Naive thymus-derived CD8-positive, alpha-beta T cell (primary cell): ENCODE measurements around the gene ARF5. TPM values are rescaled to one million over a fixed set of nuclear protein-coding genes. Genes with fewer than 3 reads are reported as not detected.

ENCODE experiments used
- ATAC-seq, 2 donors: fragments of 150-1000 bp; cut with Tn5 transposase in 1 of 2; sonication (Bioruptor Pico), chemical (Tn5 transposase) in 1 of 2; 1 replicate in 1 of 2; 2 replicates in 1 of 2; pipeline ENCODE4 v1.10.0; 2021; ENCODE audit warnings: mild to moderate bottlenecking in 2 of 2, moderate library complexity in 2 of 2
- POLR2A ChIA-PET: fragments of 350-600 bp; sonication (Branson Sonifier 250); formaldehyde crosslinking; loops from one replicate; lab custom pipeline; 2021; ENCODE audit warnings: antibody characterized with exemption; lab: Charles Lee
- DNase-seq, 10 donors: peaks; one replicate each; pipeline versions ENCODE4 v3.0.0 to v3.0.0-alpha.2; 2020 to 2022
- H3K27ac Mint-ChIP-seq, 10 donors: one replicate each; pipeline ENCODE4 v1.8.0; 2020 to 2022; ENCODE audit warnings: mild to moderate bottlenecking in 10 of 10, mixed read lengths in 10 of 10, moderate library complexity in 4 of 10, inconsistent platforms in 1 of 10
- H3K27me3 Mint-ChIP-seq, 5 donors: one replicate each; pipeline ENCODE4 v1.8.0; 2021 to 2022; ENCODE audit warnings: mixed read lengths in 5 of 5
- H3K36me3 Mint-ChIP-seq, 3 donors: one replicate each; pipeline ENCODE4 v1.8.0; 2020 to 2022; ENCODE audit warnings: mixed read lengths in 3 of 3, mild to moderate bottlenecking in 2 of 3, inconsistent platforms in 1 of 3
- H3K4me1 Mint-ChIP-seq, 4 donors: one replicate each; pipeline ENCODE4 v1.8.0; 2021 to 2022; ENCODE audit warnings: mixed read lengths in 4 of 4
- H3K4me3 Mint-ChIP-seq, 10 donors: one replicate each; pipeline ENCODE4 v1.8.0; 2020 to 2022; ENCODE audit warnings: mild to moderate bottlenecking in 10 of 10, mixed read lengths in 10 of 10, moderate library complexity in 6 of 10, inconsistent platforms in 1 of 10
- H3K9me3 Mint-ChIP-seq, 9 donors: one replicate each; pipeline ENCODE4 v1.8.0; 2020 to 2022; ENCODE audit warnings: mixed read lengths in 9 of 9, mild to moderate bottlenecking in 3 of 9, inconsistent platforms in 1 of 9, moderate library complexity in 1 of 9
- polyA plus RNA-seq, 3 donors: library from polyadenylated mRNA; unstranded; fragments of 300-500 nt; fragmentation: Illumina TruSeq; gene quantifications; one replicate each; pipeline ENCODE4 v1.2.3, GENCODE V29; 2021
- total RNA-seq, 8 experiments: library from RNA in 2 of 8; stranded (reverse) in 2 of 8; gene quantifications; one replicate each; pipeline ENCODE4 v1.2.3 and lab custom pipeline; 2021 to 2026

The ARF5 gene
- total and polyA plus RNA-seq, 5 experiments from 2014 or later = 77.0 to 156 (median 146) TPM

GRCh38 chr7:127578036-127578684 lies 10.1 kb upstream of the ARF5 start:
- peaks cover 0 to 52% (median 33%) of the 10 kb centered on the region in 3 donors for H3K36me3 Mint-ChIP-seq
- POLR2A ChIA-PET = no interaction called here

GRCh38 chr7:127578711-127579275 lies 9.4 kb upstream of the ARF5 start:
- H3K4me1 Mint-ChIP-seq = peaks cover 29 to 46% (median 44%) of the 10 kb centered on the region in 4 donors
- no peaks in the 10 kb centered on the region for H3K27me3 Mint-ChIP-seq
- no peak overlapping the region for H3K27ac Mint-ChIP-seq
- no peaks in the 10 kb centered on the region for H3K9me3 Mint-ChIP-seq
- ATAC-seq = no peak
- H3K4me3 Mint-ChIP-seq = no peak overlapping the region
- DNase-seq = no peak
- H3K36me3 Mint-ChIP-seq = peaks cover 0 to 57% (median 38%) of the 10 kb centered on the region in 3 donors
- POLR2A ChIA-PET = no interaction called here

More at GRCh38 chr7:127578036-127578684, 10.1 kb upstream of the ARF5 start:
- no peaks in the 10 kb centered on the region for H3K9me3 Mint-ChIP-seq
- ATAC-seq (no peak), DNase-seq (no peak)
- H3K27ac Mint-ChIP-seq = peak overlapping the region in 1 of 10 donors; percentile 4
- peaks cover 24 to 40% (median 37%) of the 10 kb centered on the region in 4 donors for H3K4me1 Mint-ChIP-seq
- H3K27me3 Mint-ChIP-seq = no peaks in the 10 kb centered on the region
- H3K4me3 Mint-ChIP-seq = no peak overlapping the region

- Mint-ChIP-seq H3K27me3 (no peaks in the 10 kb centered on the region), H3K27ac (peak overlapping the region in 2 of 10 donors; percentile 21), H3K4me1 (peaks cover 32 to 62% (median 58%) of the 10 kb centered on the region in 4 donors), H3K9me3 (no peaks in the 10 kb centered on the region), H3K4me3 (peak overlapping the region in 1 of 10 donors; percentile 29), H3K36me3 (peaks cover 0 to 57% (median 38%) of the 10 kb centered on the region in 3 donors)
- ATAC-seq (no peak), DNase-seq (no peak)
- POLR2A ChIA-PET = no interaction called here
Measured at GRCh38 chr7:127580612-127581011, 7.6 kb upstream of the ARF5 start.

GRCh38 chr7:127581716-127582115 lies 6.5 kb upstream of the ARF5 start:
- Mint-ChIP-seq H3K9me3 (no peaks in the 10 kb centered on the region), H3K27ac (peak overlapping the region in 1 of 10 donors; percentile 63), H3K4me1 (peaks cover 32 to 73% (median 68%) of the 10 kb centered on the region in 4 donors), H3K4me3 (peak overlapping the region in 6 of 10 donors; percentile 12 to 92 (median 37)), H3K36me3 (peaks cover 0 to 55% (median 36%) of the 10 kb centered on the region in 3 donors), H3K27me3 (no peaks in the 10 kb centered on the region)
- POLR2A ChIA-PET = no interaction called here
- no peak for ATAC-seq
- no peak for DNase-seq

- ATAC-seq = no peak
- Mint-ChIP-seq H3K4me1 (peaks cover 32 to 77% (median 73%) of the 10 kb centered on the region in 4 donors), H3K4me3 (peak overlapping the region in 5 of 10 donors; percentile 14 to 92 (median 38))
Measured at GRCh38 chr7:127582361-127582760, 5.8 kb upstream of the ARF5 start.

GRCh38 chr7:127584648-127585043 lies 3.6 kb upstream of the ARF5 start:
- POLR2A ChIA-PET = interaction anchor here (1.8 to 2.2 kb wide), 2 partner anchors 67 to 192 kb away, joined by 9 to 10 read pairs; partner anchors contain the start of gene ZNF800
- H3K27ac Mint-ChIP-seq = peak overlapping the region; percentile 81 to 97 (median 96)
- no peaks in the 10 kb centered on the region for H3K9me3 Mint-ChIP-seq
- H3K4me3 Mint-ChIP-seq = peak overlapping the region; percentile 91 to 95 (median 92)
- ATAC-seq (no peak), DNase-seq (no peak)
- no peaks in the 10 kb centered on the region for H3K27me3 Mint-ChIP-seq
- H3K36me3 Mint-ChIP-seq = peaks cover 0 to 37% (median 25%) of the 10 kb centered on the region in 3 donors
- H3K4me1 Mint-ChIP-seq = peaks cover 36 to 82% (median 81%) of the 10 kb centered on the region in 4 donors

More at GRCh38 chr7:127582361-127582760, 5.8 kb upstream of the ARF5 start:
- POLR2A ChIA-PET = no interaction called here
- Mint-ChIP-seq H3K36me3 (peaks cover 0 to 55% (median 32%) of the 10 kb centered on the region in 3 donors), H3K9me3 (no peaks in the 10 kb centered on the region), H3K27me3 (no peaks in the 10 kb centered on the region), H3K27ac (no peak overlapping the region)
- no peak for DNase-seq

GRCh38 chr7:127585044-127585953 lies 2.9 kb upstream of the ARF5 start, which contains the start of gene GCC1:
GCC1 (minus strand) TSS chr7:127585596; CDS start chr7:127585182, 414 bp downstream.
- peak; percentile 72 to 80 for ATAC-seq

GRCh38 chr7:127586346-127586745 lies 1.9 kb upstream of the ARF5 start:
- H3K4me3 Mint-ChIP-seq = peak overlapping the region in 9 of 10 donors; percentile 72 to 95 (median 92)
- POLR2A ChIA-PET = interaction anchor here (0.8 to 2.2 kb wide), 3 partner anchors 65 to 334 kb away, joined by 3 to 10 read pairs (median 9); partner anchors contain the start of genes GRM8 and ZNF800
- ATAC-seq (no peak), DNase-seq (no peak)
- peaks cover 33 to 76% (median 73%) of the 10 kb centered on the region in 4 donors for H3K4me1 Mint-ChIP-seq
- H3K27me3 Mint-ChIP-seq = no peaks in the 10 kb centered on the region
- peak overlapping the region in 9 of 10 donors; percentile 38 to 97 (median 85) for H3K27ac Mint-ChIP-seq
- H3K36me3 Mint-ChIP-seq = peaks cover 0 to 38% (median 19%) of the 10 kb centered on the region in 3 donors
- no peaks in the 10 kb centered on the region for H3K9me3 Mint-ChIP-seq

More at GRCh38 chr7:127585044-127585953, 2.9 kb upstream of the ARF5 start, which contains the start of gene GCC1:
- Mint-ChIP-seq H3K27me3 (no peaks in the 10 kb centered on the region), H3K4me1 (peaks cover 40 to 83% (median 80%) of the 10 kb centered on the region in 4 donors), H3K9me3 (no peaks in the 10 kb centered on the region), H3K36me3 (peaks cover 0 to 36% (median 23%) of the 10 kb centered on the region in 3 donors), H3K27ac (peak within 1 kb of the TSS; percentile 85 to 97 (median 96)), H3K4me3 (peak within 1 kb of the TSS; percentile 91 to 95 (median 92))
- POLR2A ChIA-PET = interaction anchor here (0.5 to 2.2 kb wide), 5 partner anchors 66 to 759 kb away, joined by 3 to 10 read pairs (median 4); partner anchors contain the start of genes GRM8 and ZNF800
- DNase-seq = peak; percentile 87 to 97 (median 94)

- H3K36me3 Mint-ChIP-seq = peaks cover 0 to 36% (median 11%) of the 10 kb centered on the region in 3 donors
Measured at GRCh38 chr7:127587663-127588018, 570 bp upstream of the ARF5 start.

GRCh38 chr7:127588697-127589482 lies 679 bp downstream of the ARF5 start:
- no peaks in the 10 kb centered on the region for H3K9me3 Mint-ChIP-seq

More at GRCh38 chr7:127587663-127588018, 570 bp upstream of the ARF5 start:
- peak overlapping the region in 8 of 10 donors; percentile 34 to 97 (median 72) for H3K27ac Mint-ChIP-seq
- POLR2A ChIA-PET = interaction anchor here (0.9 to 1.7 kb wide), 2 partner anchors 64 to 195 kb away, joined by 3 to 6 read pairs; partner anchors contain the start of genes SND1 and ZNF800
- no peak for DNase-seq
- H3K4me3 Mint-ChIP-seq = peak overlapping the region; percentile 70 to 95 (median 92)
- H3K4me1 Mint-ChIP-seq = peaks cover 28 to 66% (median 64%) of the 10 kb centered on the region in 4 donors
- no peaks in the 10 kb centered on the region for H3K9me3 Mint-ChIP-seq
- no peaks in the 10 kb centered on the region for H3K27me3 Mint-ChIP-seq
- no peak for ATAC-seq

GRCh38 chr7:127589896-127590295 lies 1.7 kb downstream of the ARF5 start:
- DNase-seq (no peak), ATAC-seq (no peak)
- POLR2A ChIA-PET = no interaction called here
- Mint-ChIP-seq H3K27me3 (no peaks in the 10 kb centered on the region), H3K27ac (peak overlapping the region in 9 of 10 donors; percentile 66 to 97 (median 92)), H3K4me3 (peak overlapping the region; percentile 92 to 99 (median 95)), H3K9me3 (no peaks in the 10 kb centered on the region), H3K36me3 (peaks cover 0 to 28% (median 0%) of the 10 kb centered on the region in 3 donors), H3K4me1 (peaks cover 10 to 43% (median 43%) of the 10 kb centered on the region in 4 donors)

More at GRCh38 chr7:127588697-127589482, 679 bp downstream of the ARF5 start:
- POLR2A ChIA-PET = interaction anchor here (0.9 to 1.7 kb wide), 2 partner anchors 63 to 196 kb away, joined by 3 to 6 read pairs; partner anchors contain the start of genes SND1 and ZNF800
- DNase-seq (peak in 2 of 10 donors; percentile 18 to 27), ATAC-seq (peak; percentile 30 to 38)
- Mint-ChIP-seq H3K4me3 (peak overlapping the region; percentile 92 to 99 (median 95)), H3K4me1 (peaks cover 17 to 53% (median 51%) of the 10 kb centered on the region in 4 donors), H3K27ac (peak overlapping the region; percentile 90 to 97 (median 95)), H3K36me3 (peaks cover 0 to 28% (median 0%) of the 10 kb centered on the region in 3 donors), H3K27me3 (no peaks in the 10 kb centered on the region)
